GM20000 (cell line): ENCODE measurements around the gene PINLYP.
"Not testable (repeated sequence)": the region's sequence is repeated elsewhere in the genome, so short reads cannot be mapped to it uniquely, and the experiment has no call there.

Experiments used
- DNase-seq: peaks from one replicate; pipeline ENCODE4 v3.0.0; 2012; ENCODE audit warnings: low spot score
- TF ChIP-seq, protein P1 (sequence below): IDR thresholded peaks from 2 replicates; pipeline ENCODE4 v1.5.1; 2012; ENCODE audit warnings: mild to moderate bottlenecking, control low read depth; ENCODE audit errors: extremely low read depth, missing control alignments

Gene PINLYP

GRCh38 chr19:43575955-43576878 is 616 bp downstream of the PINLYP start:
- no peak for DNase-seq
- TF ChIP-seq, protein P1, sequence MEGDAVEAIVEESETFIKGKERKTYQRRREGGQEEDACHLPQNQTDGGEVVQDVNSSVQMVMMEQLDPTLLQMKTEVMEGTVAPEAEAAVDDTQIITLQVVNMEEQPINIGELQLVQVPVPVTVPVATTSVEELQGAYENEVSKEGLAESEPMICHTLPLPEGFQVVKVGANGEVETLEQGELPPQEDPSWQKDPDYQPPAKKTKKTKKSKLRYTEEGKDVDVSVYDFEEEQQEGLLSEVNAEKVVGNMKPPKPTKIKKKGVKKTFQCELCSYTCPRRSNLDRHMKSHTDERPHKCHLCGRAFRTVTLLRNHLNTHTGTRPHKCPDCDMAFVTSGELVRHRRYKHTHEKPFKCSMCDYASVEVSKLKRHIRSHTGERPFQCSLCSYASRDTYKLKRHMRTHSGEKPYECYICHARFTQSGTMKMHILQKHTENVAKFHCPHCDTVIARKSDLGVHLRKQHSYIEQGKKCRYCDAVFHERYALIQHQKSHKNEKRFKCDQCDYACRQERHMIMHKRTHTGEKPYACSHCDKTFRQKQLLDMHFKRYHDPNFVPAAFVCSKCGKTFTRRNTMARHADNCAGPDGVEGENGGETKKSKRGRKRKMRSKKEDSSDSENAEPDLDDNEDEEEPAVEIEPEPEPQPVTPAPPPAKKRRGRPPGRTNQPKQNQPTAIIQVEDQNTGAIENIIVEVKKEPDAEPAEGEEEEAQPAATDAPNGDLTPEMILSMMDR = no peak

- TF ChIP-seq, protein P1 = no peak
- DNase-seq = no peak
Measured at GRCh38 chr19:43578787-43579186, 3.2 kb downstream of the PINLYP start.

GRCh38 chr19:43581467-43581866 is 5.9 kb downstream of the PINLYP start:
- TF ChIP-seq, protein P1 = no peak
- no peak for DNase-seq

GRCh38 chr19:43582495-43582894 is 6.9 kb downstream of the PINLYP start:
- no peak for DNase-seq
- TF ChIP-seq, protein P1 = no peak

- no peak for DNase-seq
- TF ChIP-seq, protein P1 = no peak
Measured at GRCh38 chr19:43584484-43584883, 8.9 kb downstream of the PINLYP start.

DNA sequence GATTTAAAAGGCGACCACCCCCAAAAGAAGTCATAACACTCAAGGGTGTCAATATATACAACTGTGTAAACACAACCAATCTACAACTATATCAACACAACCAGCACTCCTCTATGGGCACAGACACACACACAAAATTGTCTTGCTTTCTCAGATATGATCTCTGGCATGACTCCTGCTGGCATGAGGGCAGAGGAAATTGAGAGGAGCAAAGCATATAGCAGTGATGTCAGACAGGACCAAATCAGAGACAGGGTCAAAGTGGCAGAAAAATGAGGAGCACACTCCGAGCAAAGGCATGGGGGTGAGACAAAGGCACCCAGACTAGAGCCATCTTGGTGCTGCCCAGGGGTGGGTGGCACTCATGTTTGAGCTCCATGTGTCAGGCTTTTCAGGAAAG is 10.7 kb downstream of the PINLYP start:
- TF ChIP-seq, protein P1 = no peak
- DNase-seq = no peak

DNA sequence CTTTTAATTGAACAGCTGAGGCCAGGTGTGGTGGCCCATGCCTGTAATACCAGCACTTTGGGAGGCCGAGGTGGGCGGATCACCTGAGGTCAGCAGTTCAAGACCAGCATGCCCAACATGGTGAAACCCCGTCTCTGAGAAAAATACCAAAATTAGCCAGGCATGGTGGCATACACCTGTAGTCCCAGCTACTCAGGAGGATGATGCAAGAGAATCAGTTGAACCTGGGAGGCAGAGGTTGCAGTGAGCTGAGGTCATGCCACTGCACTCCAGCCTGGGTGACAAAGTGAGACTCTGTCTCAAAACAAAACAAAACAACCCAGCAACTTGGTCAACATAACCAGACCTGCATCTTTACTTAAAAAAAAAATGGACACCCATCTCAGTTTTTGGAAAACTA is 11.4 kb downstream of the PINLYP start:
- DNase-seq = not testable (repeated sequence)

DNA sequence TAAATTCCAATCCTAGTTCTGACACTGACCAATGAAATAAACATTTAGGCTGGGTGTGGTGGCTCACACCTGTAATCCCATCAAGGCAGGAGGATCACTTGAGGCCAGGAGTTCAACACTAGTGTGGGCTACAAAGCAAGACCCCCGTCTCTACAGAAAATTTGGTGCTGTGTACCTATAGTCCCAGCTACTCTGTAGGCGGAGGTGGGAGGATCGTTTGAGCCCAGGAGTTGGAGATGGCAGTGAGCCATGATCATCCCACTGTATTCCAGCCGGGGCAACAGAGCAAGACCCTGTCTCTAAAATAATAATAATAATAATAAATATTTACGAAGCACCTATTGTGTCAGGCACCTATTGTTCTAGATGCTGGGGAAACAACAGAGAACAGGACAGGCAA is 13.7 kb downstream of the PINLYP start:
- TF ChIP-seq, protein P1 = no peak
- DNase-seq = no peak
